Transverse colon (tissue), 4 donors: ENCODE results near the gene LARGE1.

Experiments
- CTCF ChIP-seq, 5 experiments: fragments of 200-600 bp in 3 of 5; fragments of 450-650 bp in 2 of 5; sonication (generic) in 3 of 5; IDR thresholded peaks; 1 replicate in 2 of 5; 2 replicates in 3 of 5; pipeline ENCODE4 v1.5.1; 2016 to 2017; ENCODE audit warnings: antibody characterized with exemption in 5 of 5, inconsistent platforms in 3 of 5, mild to moderate bottlenecking in 2 of 5, moderate library complexity in 1 of 5
- EP300 ChIP-seq: sonication (generic); formaldehyde crosslinking; IDR thresholded peaks from one replicate; pipeline ENCODE4 v1.6.1; 2017; ENCODE audit warnings: antibody characterized with exemption, low read depth
- POLR2AphosphoS5 ChIP-seq, 3 donors: sonication (generic); formaldehyde crosslinking; IDR thresholded peaks; one replicate each; pipeline ENCODE4 v1.6.1; 2016; ENCODE audit warnings: antibody characterized with exemption in 3 of 3

DNA sequence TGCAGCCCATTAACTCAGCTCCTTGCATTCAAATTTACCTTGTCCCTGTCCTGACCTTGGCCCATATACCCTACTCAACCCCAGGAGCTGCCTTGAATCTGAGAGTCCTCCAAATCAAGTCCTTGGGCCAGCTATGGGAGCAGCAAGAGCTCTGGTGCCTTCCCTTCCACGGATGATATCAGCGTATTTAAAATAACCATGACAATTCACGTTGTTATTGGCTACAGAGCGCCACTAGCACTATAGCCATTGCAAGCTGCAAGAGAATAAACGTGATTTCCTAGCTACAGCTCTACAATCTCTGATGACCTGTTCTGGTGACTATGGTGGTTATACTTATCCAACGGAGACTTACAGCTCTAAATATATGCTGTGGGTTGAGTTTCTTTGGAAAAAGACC lies 357.8 kb downstream of the LARGE1 start:
- no peak for TF ChIP-seq POLR2AphosphoS5 (IDR thresholded peaks at IDR 0.05)
- no peak for TF ChIP-seq CTCF (IDR thresholded peaks at IDR 0.05)
- no peak for TF ChIP-seq EP300
